Epidermal melanocyte (primary cell): ENCODE data around the gene SIAH3.
"Not testable (repeated sequence)": the region's sequence is repeated elsewhere in the genome, so short reads cannot be mapped to it uniquely, and the experiment has no call there.

Experiments used
- DNase-seq: peaks from one replicate; pipeline ENCODE4 v3.0.0; 2011; ENCODE audit warnings: low spot score; ENCODE audit not compliant: insufficient read length

SIAH3 gene

DNA sequence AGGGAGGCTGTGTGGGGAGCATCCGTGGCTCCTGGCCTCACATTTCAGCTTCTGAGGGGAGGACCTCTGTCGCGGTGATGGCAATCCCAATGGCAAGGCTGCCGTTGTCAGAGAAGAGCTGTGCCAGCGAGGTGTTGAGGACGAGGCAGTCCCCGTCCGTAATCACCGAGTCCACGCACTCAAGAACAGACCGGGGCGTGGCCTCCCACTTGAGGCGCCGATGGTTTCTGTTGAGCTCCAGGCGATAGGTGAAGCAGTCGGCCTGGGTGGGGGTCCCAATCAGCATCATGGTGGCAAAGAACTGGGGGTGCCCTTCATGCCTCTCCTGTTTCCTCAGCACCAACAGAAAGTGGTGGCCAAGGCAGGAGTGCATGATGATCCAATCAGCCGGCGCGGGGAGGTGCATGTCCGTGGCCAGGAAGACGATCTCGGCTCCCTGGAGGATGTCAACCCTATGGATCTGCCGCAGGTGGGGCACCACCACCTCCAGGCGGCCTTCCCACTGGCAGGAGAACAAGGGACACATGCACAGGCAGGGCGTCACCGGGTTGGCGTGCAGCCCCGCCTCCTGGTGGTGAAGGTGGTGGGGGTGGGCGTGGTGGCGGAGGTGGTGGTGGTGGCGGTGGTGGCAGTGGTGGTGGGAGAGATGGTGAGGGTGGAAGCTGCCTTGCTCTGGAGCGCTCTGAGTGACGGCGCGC, 68.1 kb downstream of the SIAH3 start:
- DNase-seq = no peak

DNA sequence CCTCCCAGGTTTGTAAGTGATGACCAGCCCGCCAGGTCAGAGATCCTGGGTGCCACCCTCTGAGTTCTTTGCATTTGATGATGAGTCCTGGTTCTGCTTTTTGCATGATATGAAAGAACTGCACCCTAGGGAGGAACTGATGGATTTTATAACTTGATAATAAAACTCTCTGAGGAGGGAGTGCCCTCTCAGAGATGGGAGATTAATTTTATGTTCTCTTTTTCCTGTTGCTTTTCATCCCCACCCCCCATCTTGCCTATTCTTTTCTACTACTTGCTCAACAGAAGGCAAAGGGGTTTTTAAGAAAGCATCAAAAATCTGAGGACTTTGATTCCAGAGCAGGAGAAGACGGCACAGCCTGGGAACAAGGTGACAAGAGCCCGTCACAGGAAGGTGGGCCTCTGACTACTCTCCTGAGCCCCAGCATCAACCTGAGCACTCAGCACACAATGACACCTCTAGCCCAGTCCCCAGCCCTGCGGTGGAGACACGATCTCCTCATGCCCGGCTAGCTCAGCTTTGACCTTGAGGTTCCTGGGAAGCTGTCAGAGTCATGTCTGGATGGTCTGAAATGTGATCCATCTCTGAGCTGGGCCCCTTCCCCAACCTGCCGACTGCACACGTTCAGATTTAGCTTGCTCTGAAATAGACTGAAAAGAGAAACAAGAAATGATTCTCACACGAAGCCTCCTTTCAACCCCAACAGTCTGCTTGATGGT, 69.1 kb downstream of the SIAH3 start:
- no peak for DNase-seq

DNA sequence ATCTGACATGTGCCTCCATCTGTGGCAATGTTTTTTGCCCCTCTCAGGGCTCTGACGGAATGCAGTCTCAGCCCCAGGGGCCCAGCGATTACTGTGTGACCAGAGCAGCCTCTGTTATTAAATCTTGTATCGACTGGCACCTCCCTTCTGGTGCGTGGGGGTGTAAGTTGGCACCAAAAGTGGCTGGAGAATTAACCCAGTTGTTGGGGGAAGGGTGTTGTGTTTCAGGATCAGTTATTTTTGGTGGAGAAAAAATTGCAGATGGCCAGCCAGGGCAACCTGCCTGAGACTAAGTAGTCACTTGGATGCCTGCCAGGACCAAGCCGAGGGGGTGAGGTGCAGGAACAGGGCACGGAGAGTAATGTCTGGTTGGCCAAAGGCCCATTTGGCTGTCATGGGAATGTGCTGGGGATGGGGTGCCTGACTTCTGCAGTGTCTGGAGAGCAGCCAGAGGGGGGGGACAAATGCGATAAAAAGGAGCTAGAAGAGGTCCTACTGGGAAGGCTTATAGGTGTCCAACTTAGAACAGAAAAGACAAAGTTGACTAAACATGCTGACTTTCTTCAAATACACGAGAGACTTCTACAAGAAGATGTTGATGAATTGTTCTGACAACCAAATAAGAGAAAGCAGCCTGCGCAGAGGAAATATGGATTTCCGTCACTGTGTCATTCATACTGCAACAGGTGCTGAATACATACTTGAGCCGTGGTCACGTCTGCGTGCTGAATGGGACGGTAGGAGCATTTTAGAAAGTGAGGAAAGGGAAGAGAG, 69.8 kb downstream of the SIAH3 start:
- DNase-seq = no peak

DNA sequence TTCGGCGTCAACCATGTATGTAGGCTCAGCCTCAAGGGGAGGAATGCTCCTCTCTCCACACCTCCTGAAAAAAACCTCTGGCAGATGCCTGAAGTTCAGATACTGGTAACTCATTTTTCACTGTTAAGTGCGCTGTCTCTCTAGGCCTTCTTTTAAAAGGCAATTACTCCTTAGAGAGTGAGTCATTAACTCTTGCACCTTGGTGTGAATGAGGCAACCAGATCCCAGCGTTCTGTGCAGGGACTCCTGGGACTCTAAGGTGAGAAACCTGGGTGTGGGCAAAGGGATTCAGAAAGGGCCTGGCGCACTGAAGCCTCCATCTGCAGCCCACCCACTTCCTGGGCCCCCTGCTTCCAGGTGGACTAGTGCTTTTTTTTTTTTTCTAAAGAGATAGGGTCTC, 71.7 kb downstream of the SIAH3 start:
- DNase-seq = no peak

DNA sequence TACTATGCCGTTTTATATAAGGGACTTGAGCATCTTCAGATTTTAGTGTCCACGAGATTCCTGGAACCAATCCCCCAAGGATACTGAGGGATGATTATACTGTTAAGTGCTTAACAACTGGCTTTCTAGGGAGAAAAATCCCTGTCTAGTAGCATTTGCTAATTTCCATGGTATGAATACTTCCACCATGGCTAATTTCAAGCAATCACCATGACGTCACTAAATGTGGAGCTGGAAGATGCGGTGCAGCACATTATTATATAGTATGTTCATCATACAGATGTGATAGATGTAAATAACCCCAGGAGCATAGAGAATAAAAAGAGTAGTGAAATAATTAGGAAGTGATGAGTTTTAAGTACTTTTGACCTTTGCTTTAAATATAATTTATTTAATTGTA, 72.7 kb downstream of the SIAH3 start:
- DNase-seq = no peak

DNA sequence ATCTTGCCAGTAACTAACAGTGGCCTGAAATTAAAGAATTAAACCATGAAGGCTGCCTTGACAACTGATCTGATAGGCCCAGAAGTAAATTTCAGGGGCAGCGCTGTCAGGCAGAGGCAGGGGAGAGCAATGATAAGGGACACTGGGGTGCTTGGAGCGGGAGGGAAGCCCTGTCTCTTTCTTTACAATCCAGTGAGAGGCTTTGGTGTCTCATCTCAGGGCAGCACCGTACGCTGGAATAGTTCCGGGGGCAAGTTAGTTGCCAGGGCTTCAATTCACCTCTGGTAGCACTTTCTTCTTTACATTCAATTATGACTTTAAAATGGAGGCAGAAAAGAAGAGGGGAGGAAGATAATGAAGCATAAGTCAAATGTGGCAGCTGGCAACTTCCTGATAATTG, 74.8 kb downstream of the SIAH3 start:
- no peak for DNase-seq

DNA sequence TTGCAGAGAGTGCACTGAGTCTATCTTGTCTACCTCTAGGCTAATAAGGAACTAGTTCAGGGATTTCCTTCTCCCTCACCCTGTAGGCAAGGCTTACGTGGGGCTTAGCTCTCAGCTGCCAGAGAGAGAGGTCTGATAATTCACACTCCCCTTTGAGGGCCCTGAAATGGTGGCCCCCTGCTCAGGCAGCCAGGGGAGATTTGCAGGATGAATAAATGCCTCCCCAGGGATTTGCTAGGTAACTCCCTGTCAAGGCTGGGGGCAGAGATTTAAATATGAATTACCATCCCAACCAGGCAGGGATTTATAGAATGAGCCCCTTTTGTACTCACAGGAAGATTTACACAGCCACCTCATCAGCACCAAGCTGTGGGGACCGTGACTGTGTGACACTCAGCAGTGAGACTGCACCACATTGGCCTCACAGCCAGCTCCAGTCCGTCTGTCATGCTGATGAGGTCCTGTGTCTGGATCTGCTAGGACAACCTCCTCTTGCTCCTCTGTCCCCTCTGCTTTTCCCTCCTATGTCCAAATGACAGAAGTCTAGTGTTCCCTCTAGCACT, 76.1 kb downstream of the SIAH3 start:
- no peak for DNase-seq

DNA sequence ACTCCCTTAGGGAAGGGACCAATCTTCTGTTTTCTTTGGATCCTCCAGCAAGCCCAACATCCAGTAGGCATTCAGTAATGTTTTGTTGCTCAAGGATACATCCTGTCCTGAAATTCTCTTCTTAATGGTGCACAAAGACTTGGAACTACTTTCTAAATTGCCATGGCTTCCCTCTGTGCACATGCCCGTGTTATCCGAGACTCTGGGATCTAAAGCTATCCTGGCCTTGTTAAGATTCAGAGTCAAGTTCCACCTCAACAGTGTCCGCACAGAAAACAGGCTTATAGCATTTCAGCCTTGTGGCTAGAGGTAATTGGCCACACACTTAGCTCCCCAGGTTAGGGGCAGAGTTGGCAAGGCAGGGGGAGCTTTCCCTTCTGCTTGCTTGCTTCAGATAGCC, 77.6 kb downstream of the SIAH3 start:
- no peak for DNase-seq

DNA sequence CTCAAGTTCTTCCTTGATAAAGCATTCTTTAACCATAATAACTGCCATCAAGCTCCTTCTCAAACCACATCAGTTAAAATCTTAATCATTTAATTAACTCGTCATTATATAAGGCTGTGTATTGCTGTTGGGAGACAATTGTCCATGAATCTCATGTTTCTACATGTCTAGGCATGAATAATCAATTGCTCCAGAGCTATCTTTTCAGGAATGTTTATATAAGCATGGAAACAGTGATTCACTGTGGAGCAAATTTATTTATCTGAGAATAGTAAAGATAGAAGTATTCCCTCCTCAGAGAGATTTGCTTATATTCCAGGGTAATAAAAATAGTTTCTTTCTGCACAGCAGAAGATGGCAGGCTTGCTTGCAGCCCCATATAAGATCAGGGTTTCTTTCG, 78.3 kb downstream of the SIAH3 start:
- DNase-seq = no peak

DNA sequence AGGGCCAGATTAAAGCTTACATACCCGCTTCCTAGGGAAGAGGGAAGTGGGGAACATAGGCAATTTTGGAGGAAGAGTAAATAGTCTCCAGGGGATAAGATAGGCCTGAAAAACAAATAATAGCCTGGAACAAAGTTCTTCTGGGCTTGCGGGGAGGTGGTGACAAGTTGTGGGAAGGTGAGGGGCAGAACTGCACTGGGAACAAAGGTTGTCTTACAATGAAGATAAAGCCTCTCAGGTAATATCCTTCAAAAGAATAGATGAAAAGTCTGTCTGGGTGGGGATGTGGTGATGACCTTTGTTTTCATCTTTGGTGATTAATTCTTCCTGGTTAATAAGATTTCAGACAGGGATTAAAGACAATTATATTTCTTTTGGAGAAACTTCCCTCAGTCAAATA, 80.7 kb downstream of the SIAH3 start:
- DNase-seq = no peak

DNA sequence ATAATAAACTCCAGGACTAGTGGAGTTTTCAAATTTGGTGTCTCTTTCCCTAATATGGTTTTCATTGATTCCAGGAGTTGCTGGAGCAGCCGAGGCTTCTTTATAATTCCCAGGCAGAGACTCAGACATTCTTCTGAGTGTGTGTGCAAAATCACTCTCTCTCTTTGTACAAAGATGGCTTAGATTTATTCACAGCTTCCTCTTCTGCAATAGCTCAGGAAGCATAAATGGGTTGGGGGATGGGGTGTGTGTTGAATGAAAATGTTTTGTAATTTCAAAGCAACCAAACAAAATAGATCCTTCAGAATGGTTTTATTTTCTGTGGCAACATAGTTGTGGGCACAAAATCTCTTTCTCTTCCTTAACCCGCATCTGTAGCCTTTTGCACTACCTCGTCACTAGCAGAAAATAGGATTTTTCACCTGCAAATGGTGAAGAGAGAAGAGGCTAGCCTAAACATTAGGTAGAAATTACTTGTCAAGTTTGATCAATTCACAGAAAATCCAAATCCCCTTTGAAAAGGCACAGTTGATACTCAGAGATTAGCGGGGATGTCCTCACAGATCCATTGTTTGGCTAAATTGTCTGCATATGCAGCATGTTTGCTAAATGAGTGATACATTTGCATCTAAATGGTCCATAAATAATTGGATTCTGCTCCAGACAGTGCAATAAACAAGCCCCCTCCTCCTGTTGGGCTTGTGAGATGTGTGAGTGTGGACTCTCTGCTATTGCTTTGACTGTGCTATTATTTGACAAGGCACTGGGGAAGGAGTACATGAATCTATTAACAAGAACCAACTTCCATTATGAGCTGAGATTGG, 82.7 kb downstream of the SIAH3 start:
- no peak for DNase-seq

DNA sequence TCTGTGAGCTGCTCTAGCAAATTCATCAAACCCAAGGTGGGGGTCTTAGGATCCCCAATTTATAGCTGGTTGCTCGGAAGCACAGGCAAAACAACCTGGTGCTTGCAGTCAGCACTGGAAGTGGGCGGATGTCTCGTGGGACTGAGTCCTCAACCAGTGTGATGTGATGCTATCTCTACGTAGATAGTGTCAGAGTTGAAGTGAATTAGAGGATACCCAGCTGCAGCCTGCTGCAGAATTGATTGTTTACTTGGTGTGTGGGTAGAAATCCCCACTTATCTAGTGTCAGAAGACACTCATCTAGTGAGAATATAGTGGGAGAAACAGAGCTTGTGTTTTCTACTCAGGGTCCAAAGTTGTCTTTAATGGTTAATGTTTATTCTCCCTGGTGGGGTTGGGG, 86.1 kb downstream of the SIAH3 start:
- no peak for DNase-seq

DNA sequence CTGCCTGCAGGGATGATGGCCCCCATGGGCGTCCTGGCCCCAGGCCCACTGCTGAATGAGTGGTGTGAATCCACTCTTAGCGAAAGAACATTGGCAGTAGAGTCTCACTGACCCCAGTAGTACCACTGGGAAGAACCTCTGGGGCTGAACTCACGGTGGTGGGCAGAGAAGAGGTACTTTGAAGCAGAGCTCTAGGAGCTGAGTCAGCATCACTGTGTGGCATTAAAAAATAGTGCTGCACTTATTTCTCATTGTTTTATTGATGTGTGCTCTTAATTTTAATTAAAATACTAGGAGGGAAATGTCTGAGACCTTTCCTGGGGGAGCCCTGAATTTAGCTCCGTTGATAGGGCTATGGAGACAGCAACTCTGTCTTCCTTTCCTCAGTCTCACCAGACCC, 88.1 kb downstream of the SIAH3 start:
- DNase-seq = no peak

DNA sequence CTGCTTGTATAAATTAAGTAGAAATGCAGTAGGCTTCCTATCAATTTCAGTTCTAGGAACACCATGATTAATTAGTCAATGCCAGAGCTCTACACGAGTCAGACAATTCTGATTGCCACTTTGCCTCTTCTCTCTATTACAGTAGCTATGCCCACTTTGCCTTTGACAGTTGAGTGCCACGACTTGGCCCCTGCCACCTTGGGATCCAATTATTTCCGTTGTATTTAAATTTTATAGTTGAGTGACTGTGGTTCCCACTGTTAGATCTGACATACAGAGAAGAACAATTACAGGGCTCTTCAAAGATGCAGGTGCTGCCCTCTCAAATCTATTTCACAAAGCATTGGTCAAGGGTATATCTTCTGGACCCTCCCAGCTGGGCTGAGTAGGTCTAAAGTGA, 94.0 kb downstream of the SIAH3 start:
- DNase-seq = not testable (repeated sequence)

DNA sequence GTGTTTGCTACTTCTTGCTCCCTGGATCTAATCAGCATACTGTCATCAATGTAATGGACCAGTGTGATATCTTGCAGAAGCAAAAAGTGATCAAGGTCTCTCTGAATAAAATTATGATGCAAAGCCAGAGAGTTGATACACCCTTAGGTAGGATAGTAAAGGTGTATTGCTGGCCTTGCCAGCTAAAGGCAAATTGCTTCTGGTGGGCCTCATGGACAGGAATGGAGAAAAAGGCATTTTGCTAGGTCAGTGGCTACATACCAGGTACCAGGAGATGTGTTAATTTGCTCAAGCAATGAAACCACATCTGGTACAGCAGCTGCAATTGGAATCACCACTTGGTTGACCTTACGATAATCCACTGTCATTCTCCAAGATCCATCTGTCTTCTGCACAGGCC, 95.1 kb downstream of the SIAH3 start:
- DNase-seq = not testable (repeated sequence)

DNA sequence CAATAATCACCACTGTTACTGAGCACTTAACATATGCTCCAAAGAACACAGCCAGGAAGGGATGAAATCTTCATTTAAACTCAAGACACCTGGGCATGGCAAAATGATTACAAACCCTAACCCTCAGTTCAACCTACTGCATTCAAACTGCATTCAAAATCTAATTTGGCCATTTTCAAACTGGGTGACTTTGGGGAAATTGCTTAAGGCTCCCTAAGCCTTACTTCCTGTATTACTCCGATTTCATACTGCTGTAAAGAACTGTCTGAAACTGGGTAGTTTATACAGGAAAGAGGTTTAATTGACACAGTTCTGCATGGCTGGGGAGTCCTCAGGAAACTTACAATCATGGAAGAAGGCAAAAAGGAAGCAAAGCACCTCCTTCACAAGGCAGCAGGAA, 99.0 kb downstream of the SIAH3 start:
- no peak for DNase-seq

DNA sequence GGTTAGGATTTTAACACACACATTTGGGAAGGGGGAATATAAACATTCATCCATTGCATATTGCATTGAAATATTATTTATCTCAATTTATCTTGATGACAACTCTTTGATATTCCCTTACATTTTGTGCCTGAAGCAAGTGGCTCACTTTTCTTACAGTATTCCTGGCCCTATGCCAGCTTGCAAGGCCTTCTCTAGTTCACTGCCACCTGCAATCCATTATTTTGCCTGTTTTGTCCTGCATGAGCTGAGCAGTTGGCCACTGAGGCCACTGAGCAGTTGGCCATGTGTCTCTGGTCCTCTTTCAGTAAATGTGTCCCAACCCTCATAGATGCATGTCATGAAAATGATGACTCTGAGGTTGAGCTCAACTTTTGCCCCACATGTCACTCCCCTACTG, 99.7 kb downstream of the SIAH3 start:
- DNase-seq = no peak

DNA sequence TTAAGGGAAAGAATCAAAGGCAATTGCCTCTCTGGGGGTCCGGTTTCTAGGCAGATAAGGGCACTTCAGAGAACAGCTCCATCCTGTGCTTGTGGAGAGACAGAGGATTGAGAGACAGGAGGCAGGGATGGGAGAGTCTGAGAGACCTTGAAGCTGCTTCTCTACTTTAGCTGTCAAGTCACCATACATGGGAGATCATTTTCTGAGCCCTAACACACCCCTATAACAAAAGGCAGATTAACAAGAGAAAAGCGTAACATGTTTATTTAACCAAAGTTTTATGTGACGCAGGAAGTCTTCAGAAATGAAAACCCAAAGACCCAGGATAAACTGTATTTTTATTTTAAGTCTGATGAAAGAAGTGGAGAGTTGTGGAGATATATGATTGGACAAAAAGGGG, 101.0 kb downstream of the SIAH3 start:
- no peak for DNase-seq

DNA sequence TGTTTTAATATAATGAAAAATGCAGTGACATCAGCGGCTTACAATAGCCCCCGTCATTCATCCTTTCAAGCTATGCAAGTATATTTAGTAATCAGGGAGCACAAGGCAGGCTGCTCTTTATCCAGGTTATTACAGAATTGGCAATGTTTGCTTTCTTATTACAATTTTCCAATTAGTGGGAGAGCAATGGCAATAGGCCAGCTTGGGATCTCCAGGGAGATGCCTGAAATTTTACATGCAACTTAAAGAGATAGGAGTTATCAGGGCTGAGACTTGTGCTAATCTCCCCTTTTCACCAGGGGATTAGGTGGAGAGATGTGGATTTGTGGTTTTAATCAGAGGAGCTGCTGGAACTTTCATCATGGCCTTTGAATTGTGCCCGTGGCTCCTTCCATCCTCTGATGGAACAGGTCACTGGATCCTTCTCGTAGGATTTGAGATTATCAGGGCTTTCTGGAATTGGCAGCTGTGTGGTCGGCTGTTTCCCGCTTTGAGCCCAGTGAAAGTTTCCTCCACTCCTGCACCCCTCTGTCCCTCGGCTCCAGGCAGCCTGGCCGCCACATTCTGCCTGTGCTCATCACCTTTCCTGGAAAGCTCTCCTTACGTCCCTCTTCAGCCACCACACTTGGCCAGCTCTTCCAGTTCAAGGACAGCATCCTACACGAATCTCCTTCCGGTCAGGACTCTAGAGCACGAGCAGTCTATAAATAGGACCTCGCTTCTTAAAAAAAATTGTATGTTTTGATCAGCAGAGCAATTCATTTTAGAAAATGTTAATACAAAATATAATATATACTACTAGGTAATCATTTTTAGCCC, 102.4 kb downstream of the SIAH3 start:
- DNase-seq = no peak

DNA sequence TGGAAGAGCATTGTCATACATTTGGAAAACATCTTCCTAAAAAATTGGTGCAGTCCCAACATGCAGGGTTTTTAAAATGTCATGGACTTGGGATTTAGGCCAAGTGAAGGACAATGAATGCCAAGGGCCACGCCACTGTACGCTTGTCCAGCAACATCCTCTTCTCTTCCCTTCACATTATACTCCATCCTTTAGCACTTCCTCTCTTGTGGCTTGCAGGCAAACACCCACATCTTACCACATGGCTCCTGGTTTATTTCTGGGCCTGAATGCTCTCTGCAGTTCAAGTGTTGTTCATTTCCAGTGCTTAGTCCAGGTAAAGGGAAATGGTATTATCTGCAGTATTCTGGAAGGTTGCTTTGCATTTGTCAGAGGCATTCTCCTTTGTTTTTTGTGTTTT, 104.5 kb downstream of the SIAH3 start:
- DNase-seq = no peak
